Measurements from ENCODE around the gene TXNDC11. TPM values are rescaled to one million over a fixed set of nuclear protein-coding genes. Genes with fewer than 3 reads are reported as not detected.
A peak's percentile ranks its signal among the peaks of the same experiment; 100 is the strongest.

Gene TXNDC11
- total and polyA plus RNA-seq, 2 donors (not counting 3 experiments of a cell fraction or from before 2014, with no cell fraction given), result 42.5 to 66.0 TPM

- FAIRE-seq (peak; percentile 55), DNase-seq (ENCODE audit: low read depth, low spot score) (peak; percentile 41)
- Histone ChIP-seq H3K4me3 (replicated peaks in 1 of 3; ENCODE audit: insufficient read depth in 1 of 3, low read depth in 1 of 3, low read length in 3 of 3) (no peak overlapping the region), H3K27me3 (ENCODE audit: control insufficient read depth in 2 of 2, insufficient read depth in 2 of 2, low read length in 2 of 2) (no peaks in the 10 kb centered on the region), H3K9ac (replicated peaks; ENCODE audit: extremely low read depth, insufficient read depth, low read length) (no peak overlapping the region), H3K27ac (ENCODE audit: insufficient read depth, low read depth, low read length) (no peak overlapping the region), H3K9me1 (replicated peaks; ENCODE audit: control insufficient read depth, extremely low read depth, insufficient read depth, low read length) (no peaks in the 10 kb centered on the region), H3K79me2 (ENCODE audit: control insufficient read depth, insufficient read depth, low read length) (no peaks in the 10 kb centered on the region), H4K20me1 (replicated peaks; ENCODE audit: control insufficient read depth, extremely low read depth, insufficient read depth, low read length) (no peaks in the 10 kb centered on the region), H2AFZ (ENCODE audit: low read depth, low read length) (no peak overlapping the region), H3K4me2 (ENCODE audit: insufficient read depth, low read length) (no peak overlapping the region), H3K36me3 (ENCODE audit: control insufficient read depth in 2 of 2, extremely low read depth in 1 of 2, insufficient read depth in 2 of 2, low read length in 2 of 2) (peaks cover 8 to 30% of the 10 kb centered on the region in 2 experiments), H3K9me3 (replicated peaks; ENCODE audit: control insufficient read depth, insufficient read depth, low read length) (no peaks in the 10 kb centered on the region), H3K4me1 (ENCODE audit: control insufficient read depth, extremely low read depth, insufficient read depth, low read length) (peaks cover 17% of the 10 kb centered on the region)
- TF ChIP-seq FOS (IDR thresholded peaks at IDR 0.05; ENCODE audit: borderline replicate concordance, insufficient read depth, low read length) (no peak), CTCF (IDR thresholded peaks at IDR 0.05; ENCODE audit: extremely low read depth in 1 of 2, insufficient read depth in 1 of 2, low read depth in 1 of 2, low read length in 2 of 2) (no peak), GATA2 (IDR thresholded peaks at IDR 0.05; ENCODE audit: insufficient read depth, insufficient read length, low read depth, low read length) (no peak), EZH2 (IDR thresholded peaks at IDR 0.05; ENCODE audit: borderline replicate concordance, low read depth, low read length, severe bottlenecking) (no peak), POLR2AphosphoS5 (IDR thresholded peaks at IDR 0.05; ENCODE audit: insufficient read depth, low read depth, low read length) (no peak), JUN (IDR thresholded peaks at IDR 0.05; ENCODE audit: borderline replicate concordance, insufficient read depth, insufficient read length, low read depth) (no peak), POLR2A (IDR thresholded peaks at IDR 0.05; ENCODE audit: low read depth, low read length) (no peak), MYC (IDR thresholded peaks at IDR 0.05; ENCODE audit: low read depth, low read length) (no peak)
- TF ChIP-seq, protein P1, sequence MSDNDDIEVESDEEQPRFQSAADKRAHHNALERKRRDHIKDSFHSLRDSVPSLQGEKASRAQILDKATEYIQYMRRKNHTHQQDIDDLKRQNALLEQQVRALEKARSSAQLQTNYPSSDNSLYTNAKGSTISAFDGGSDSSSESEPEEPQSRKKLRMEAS (IDR thresholded peaks at IDR 0.05; ENCODE audit: insufficient read depth, insufficient read length), result no peak
- ChIA-PET CTCF (interaction anchor here (0.6 to 3.4 kb wide), 3 partner anchors 40 to 274 kb away, joined by 3 to 11 read pairs (median 7); no protein-coding TSS in a partner anchor), POLR2A (no interaction called here)
- no TSS peak for BruUV-seq (replicated peaks)
- intact Hi-C loops (cut with micrococcal nuclease), result no loop called here
- dilution Hi-C loops (cut with MboI; ENCODE audit: extremely low pct_ligation_motif_present, low sequenced_read_pairs), result no loop called here
Measured at GRCh38 chr16:11674818-11675560, 67.7 kb downstream of the TXNDC11 start.

All from endothelial cell of umbilical vein (primary cell).